Measurements from ENCODE around the gene IL17RD. TPM values are rescaled to one million over a fixed set of nuclear protein-coding genes. Genes with fewer than 3 reads are reported as not detected.

Gene IL17RD
- total RNA-seq, 2 donors from 2014 or later, result 1.3 to 2.3 TPM

DNA sequence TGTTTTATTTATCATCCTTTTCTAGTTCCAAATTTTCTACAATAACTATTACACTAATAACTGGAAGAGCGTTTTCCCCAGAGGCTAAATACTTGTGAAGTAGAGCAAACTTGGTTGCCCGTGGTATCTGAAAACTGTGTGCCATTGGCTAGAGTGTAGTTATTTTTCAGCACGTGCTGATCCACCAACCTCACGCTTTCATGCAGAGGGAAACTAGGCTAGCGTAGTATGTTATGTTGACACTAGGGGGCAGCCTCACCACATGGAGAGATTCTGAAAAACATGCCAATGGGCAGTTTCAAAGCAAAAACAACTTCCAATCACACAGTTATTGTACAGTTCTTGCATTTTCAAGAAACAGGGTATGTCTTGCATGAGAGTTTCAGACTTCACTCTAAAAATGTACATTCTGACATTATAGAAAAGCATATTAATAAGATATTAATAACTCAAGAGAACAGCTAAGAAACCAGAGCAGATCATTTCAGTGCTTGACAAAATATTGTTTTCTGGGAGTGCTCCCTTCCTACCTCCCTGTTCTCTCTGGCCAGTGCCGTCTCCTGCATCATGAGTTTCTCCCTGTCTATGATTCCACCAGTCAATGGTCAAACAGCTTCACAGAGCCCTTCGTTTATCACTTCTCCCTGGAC, 65.0 kb downstream of the IL17RD start:
- H3K36me3 ChIP-seq (replicated peaks in 1 of 2; ENCODE audit: insufficient read depth in 1 of 2, low read depth in 2 of 2), result no peaks in the 10 kb centered on the region
- peak; percentile 84 for ATAC-seq
- no peaks in the 10 kb centered on the region for H3K9me3 ChIP-seq
- H3K4me3 ChIP-seq, result no peak overlapping the region
- DNase-seq, result peak; percentile 72 to 79 (median 75)
- WGBS, 2 donors, result 9 to 10% methylated on average over 7 of the region's 7 CpGs
- no peaks in the 10 kb centered on the region for H3K27me3 ChIP-seq
- intact Hi-C loops (cut with DNase I), result no loop called here
- no peaks in the 10 kb centered on the region for H3K4me1 ChIP-seq
- TF ChIP-seq POLR2A (IDR thresholded peaks at IDR 0.05), result no peak
- TF ChIP-seq, protein P1, sequence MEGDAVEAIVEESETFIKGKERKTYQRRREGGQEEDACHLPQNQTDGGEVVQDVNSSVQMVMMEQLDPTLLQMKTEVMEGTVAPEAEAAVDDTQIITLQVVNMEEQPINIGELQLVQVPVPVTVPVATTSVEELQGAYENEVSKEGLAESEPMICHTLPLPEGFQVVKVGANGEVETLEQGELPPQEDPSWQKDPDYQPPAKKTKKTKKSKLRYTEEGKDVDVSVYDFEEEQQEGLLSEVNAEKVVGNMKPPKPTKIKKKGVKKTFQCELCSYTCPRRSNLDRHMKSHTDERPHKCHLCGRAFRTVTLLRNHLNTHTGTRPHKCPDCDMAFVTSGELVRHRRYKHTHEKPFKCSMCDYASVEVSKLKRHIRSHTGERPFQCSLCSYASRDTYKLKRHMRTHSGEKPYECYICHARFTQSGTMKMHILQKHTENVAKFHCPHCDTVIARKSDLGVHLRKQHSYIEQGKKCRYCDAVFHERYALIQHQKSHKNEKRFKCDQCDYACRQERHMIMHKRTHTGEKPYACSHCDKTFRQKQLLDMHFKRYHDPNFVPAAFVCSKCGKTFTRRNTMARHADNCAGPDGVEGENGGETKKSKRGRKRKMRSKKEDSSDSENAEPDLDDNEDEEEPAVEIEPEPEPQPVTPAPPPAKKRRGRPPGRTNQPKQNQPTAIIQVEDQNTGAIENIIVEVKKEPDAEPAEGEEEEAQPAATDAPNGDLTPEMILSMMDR (IDR thresholded peaks at IDR 0.05), result peak; percentile 72 to 90 (median 86)
- no peak overlapping the region for H3K27ac ChIP-seq

DNA sequence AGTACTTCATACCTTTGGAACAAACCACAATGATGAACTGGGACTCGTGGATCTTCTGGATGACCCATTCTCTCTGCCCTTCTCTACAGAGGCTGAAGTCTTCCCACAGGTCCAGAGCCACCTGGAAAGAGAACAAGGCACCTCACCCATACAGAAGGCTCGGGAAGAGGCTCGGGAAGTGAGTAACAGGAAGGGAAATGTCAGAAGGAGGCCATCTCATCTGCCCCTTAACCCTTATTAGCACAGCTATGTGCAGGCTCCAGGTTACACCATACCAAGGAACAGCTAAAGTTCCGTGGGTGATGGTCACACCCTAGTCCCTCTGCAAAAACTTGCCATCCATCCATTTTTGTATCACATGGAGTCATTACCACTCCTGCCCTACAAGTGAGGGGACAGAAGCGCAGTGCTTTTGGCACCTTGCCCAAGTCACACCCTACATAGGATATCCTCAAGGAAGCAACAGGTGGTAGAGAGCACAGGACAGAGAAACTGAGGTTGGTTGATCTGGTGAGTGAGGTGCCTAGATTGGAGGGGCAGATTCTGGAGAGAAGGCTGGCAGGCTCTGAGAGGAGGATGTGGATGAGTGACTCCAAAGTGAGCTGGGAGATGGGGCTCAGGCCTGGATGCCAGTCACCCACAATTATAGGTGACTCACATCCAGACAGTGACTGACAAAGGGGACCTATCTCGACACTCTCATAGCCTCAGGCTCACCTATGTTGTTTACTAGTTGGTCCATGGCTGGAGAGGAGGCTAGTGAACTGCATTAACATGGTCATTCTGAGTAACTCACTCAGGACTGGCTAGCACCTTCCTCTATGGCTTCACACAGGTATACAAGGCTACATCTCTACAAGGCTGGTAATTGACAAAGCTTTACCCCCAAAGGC, 66.5 kb downstream of the IL17RD start:
- Histone ChIP-seq H3K4me1 (no peaks in the 10 kb centered on the region), H3K27ac (no peak overlapping the region), H3K36me3 (replicated peaks in 1 of 2; ENCODE audit: insufficient read depth in 1 of 2, low read depth in 2 of 2) (no peaks in the 10 kb centered on the region), H3K9me3 (no peaks in the 10 kb centered on the region), H3K4me3 (no peak overlapping the region), H3K27me3 (no peaks in the 10 kb centered on the region)
- no peak for DNase-seq
- intact Hi-C loops (cut with DNase I), result no loop called here
- 58 to 69% methylated on average over 6 of the region's 6 CpGs for WGBS, 2 donors
- ATAC-seq, result no peak
- TF ChIP-seq, protein P1 (IDR thresholded peaks at IDR 0.05), result no peak
- no peak for TF ChIP-seq POLR2A (IDR thresholded peaks at IDR 0.05)

DNA sequence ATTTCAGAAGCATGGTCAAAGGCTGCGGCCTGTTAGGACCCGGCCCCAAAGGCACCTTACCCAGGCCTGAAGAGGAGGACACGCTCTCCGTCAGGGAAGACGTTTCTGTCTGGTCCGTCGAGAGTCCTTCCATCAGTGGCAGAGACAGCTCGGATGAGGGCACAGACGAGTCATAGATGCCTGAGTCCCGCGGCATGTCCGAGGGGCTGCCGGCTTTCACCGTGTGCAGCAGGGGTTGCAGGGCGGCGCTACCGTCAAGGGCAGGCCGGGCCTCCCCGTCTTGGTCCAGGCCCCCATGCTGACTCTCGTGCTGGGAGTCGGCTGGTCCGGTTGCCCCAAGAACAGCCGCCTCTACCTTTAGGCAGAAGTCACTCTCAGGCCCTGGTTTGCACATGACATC, 67.6 kb downstream of the IL17RD start:
- H3K4me1 ChIP-seq, result no peaks in the 10 kb centered on the region
- DNase-seq (no peak), ATAC-seq (no peak)
- H3K9me3 ChIP-seq, result no peaks in the 10 kb centered on the region
- 84 to 89% methylated on average over 5 to 23 of the region's 23 CpGs for WGBS, 2 donors
- H3K4me3 ChIP-seq, result no peak overlapping the region
- no peaks in the 10 kb centered on the region for H3K27me3 ChIP-seq
- no peaks in the 10 kb centered on the region for H3K36me3 ChIP-seq (replicated peaks in 1 of 2; ENCODE audit: insufficient read depth in 1 of 2, low read depth in 2 of 2)
- intact Hi-C loops (cut with DNase I), result no loop called here
- no peak for TF ChIP-seq POLR2A (IDR thresholded peaks at IDR 0.05)
- TF ChIP-seq, protein P1 (IDR thresholded peaks at IDR 0.05), result no peak
- H3K27ac ChIP-seq, result no peak overlapping the region

GRCh38 chr3:57095363-57095762, 69.8 kb downstream of the IL17RD start:
- WGBS, 2 donors, result 85 to 94% methylated on average over 4 to 5 of the region's 5 CpGs
- no peak overlapping the region for H3K27ac ChIP-seq
- TF ChIP-seq, protein P1 (IDR thresholded peaks at IDR 0.05), result no peak
- no peak for TF ChIP-seq POLR2A (IDR thresholded peaks at IDR 0.05)
- ATAC-seq (no peak), DNase-seq (no peak)
- no peaks in the 10 kb centered on the region for H3K36me3 ChIP-seq (replicated peaks in 1 of 2; ENCODE audit: insufficient read depth in 1 of 2, low read depth in 2 of 2)
- no peaks in the 10 kb centered on the region for H3K27me3 ChIP-seq
- no peaks in the 10 kb centered on the region for H3K4me1 ChIP-seq
- no peaks in the 10 kb centered on the region for H3K9me3 ChIP-seq
- H3K4me3 ChIP-seq, result no peak overlapping the region
- intact Hi-C loops (cut with DNase I), result no loop called here
